ENCODE results near the gene LSM2.
A peak's percentile ranks its signal among the peaks of the same experiment; 100 is the strongest.
"Not testable (repeated sequence)": the region's sequence is repeated elsewhere in the genome, so short reads cannot be mapped to it uniquely, and the experiment has no call there.

Gene LSM2

GRCh38 chr6:31847276-31847978 is 40.7 kb upstream of the LSM2 start:
- TF ChIP-seq CTCF (conservative IDR thresholded peaks at IDR 0.05; ENCODE audit: low read depth, low read length), result no peak
- no peaks in the 10 kb centered on the region for H3K4me1 ChIP-seq (ENCODE audit: low read depth, poor library complexity, severe bottlenecking)
- no peak overlapping the region for H3K9ac ChIP-seq

GRCh38 chr6:31844507-31844906 is 37.7 kb upstream of the LSM2 start:
- H4K20me1 ChIP-seq (ENCODE audit: insufficient read depth), result 0 out of 2 replicates have a peak, but pooled peaks cover 3% of the 10 kb centered on the region
- no peak for TF ChIP-seq CTCF (conservative IDR thresholded peaks at IDR 0.05; ENCODE audit: low read depth, low read length)

More at GRCh38 chr6:31847276-31847978, 40.7 kb upstream of the LSM2 start:
- no peak overlapping the region for H3K4me3 ChIP-seq (IDR thresholded peaks at IDR 0.05; ENCODE audit: insufficient read depth, low read depth, low read length)
- no peaks in the 10 kb centered on the region for H3K27me3 ChIP-seq (ENCODE audit: insufficient read depth, low read depth)
- H3K79me2 ChIP-seq (ENCODE audit: insufficient read depth, low read depth), result no peaks in the 10 kb centered on the region
- no peak overlapping the region for H3K27ac ChIP-seq
- no peak overlapping the region for H3K4me2 ChIP-seq
- no peaks in the 10 kb centered on the region for H3K36me3 ChIP-seq (ENCODE audit: insufficient read depth)
- no peak overlapping the region for H2AFZ ChIP-seq (ENCODE audit: low read depth)
- H4K20me1 ChIP-seq (ENCODE audit: insufficient read depth), result no peaks in the 10 kb centered on the region

DNA sequence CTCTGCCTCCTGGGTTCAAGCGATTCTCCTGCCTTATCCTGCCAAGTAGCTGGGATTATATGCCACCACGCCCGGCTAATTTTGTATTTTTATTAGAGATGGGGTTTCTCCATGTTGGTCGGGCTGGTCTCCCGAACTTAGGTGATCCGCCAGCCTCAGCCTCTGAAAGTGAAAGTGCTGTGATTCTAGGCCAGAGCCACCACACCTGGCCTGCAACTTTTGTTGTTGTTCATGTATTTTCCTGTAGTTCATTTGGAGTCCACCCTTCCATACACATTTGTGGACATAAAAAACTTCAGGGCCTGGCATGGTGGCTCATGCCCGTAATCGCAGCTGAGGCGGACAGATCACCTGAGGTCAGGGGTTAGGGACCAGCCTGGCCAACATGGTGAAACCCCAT is 35.3 kb upstream of the LSM2 start:
- peaks cover 27% of the 10 kb centered on the region for H4K20me1 ChIP-seq (ENCODE audit: insufficient read depth)
- peaks cover 15% of the 10 kb centered on the region for H3K79me2 ChIP-seq (ENCODE audit: insufficient read depth, low read depth)
- no peak overlapping the region for H3K4me3 ChIP-seq (IDR thresholded peaks at IDR 0.05; ENCODE audit: insufficient read depth, low read depth, low read length)
- no peak overlapping the region for H3K27ac ChIP-seq
- H3K27me3 ChIP-seq (ENCODE audit: insufficient read depth, low read depth), result no peaks in the 10 kb centered on the region
- no peak for TF ChIP-seq CTCF (conservative IDR thresholded peaks at IDR 0.05; ENCODE audit: low read depth, low read length)
- H3K36me3 ChIP-seq (ENCODE audit: insufficient read depth), result peaks cover 11% of the 10 kb centered on the region; the same call in 1 of the 2 replicates
- H2AFZ ChIP-seq (ENCODE audit: low read depth), result no peak overlapping the region
- no peak overlapping the region for H3K4me2 ChIP-seq
- H3K9ac ChIP-seq, result no peak overlapping the region
- H3K4me1 ChIP-seq (ENCODE audit: low read depth, poor library complexity, severe bottlenecking), result peaks cover 41% of the 10 kb centered on the region

More at GRCh38 chr6:31844507-31844906, 37.7 kb upstream of the LSM2 start:
- peaks cover 18% of the 10 kb centered on the region for H3K4me1 ChIP-seq (ENCODE audit: low read depth, poor library complexity, severe bottlenecking)
- no peak overlapping the region for H2AFZ ChIP-seq (ENCODE audit: low read depth)
- no peaks in the 10 kb centered on the region; the same call in 1 of the 2 replicates for H3K79me2 ChIP-seq (ENCODE audit: insufficient read depth, low read depth)
- no peak overlapping the region for H3K4me2 ChIP-seq
- H3K4me3 ChIP-seq (IDR thresholded peaks at IDR 0.05; ENCODE audit: insufficient read depth, low read depth, low read length), result no peak overlapping the region
- H3K9ac ChIP-seq, result no peak overlapping the region
- no peak overlapping the region for H3K27ac ChIP-seq
- H3K27me3 ChIP-seq (ENCODE audit: insufficient read depth, low read depth), result no peaks in the 10 kb centered on the region
- no peaks in the 10 kb centered on the region; the same call in 1 of the 2 replicates for H3K36me3 ChIP-seq (ENCODE audit: insufficient read depth)

- peaks cover 46% of the 10 kb centered on the region for H3K4me1 ChIP-seq (ENCODE audit: low read depth, poor library complexity, severe bottlenecking)
- H4K20me1 ChIP-seq (ENCODE audit: insufficient read depth), result peaks cover 34% of the 10 kb centered on the region
- H3K27ac ChIP-seq, result peak overlapping the region; percentile 15; the same call in 1 of the 2 replicates
- H3K36me3 ChIP-seq (ENCODE audit: insufficient read depth), result peaks cover 28% of the 10 kb centered on the region; the same call in 1 of the 2 replicates
- H2AFZ ChIP-seq (ENCODE audit: low read depth); H3K4me2 ChIP-seq; H3K9ac ChIP-seq; H3K4me3 ChIP-seq (IDR thresholded peaks at IDR 0.05; ENCODE audit: insufficient read depth, low read depth, low read length); H3K27me3 ChIP-seq (ENCODE audit: insufficient read depth, low read depth): not testable (repeated sequence)
- peaks cover 38% of the 10 kb centered on the region for H3K79me2 ChIP-seq (ENCODE audit: insufficient read depth, low read depth)
These were observed 33.0 kb upstream of the LSM2 start for GRCh38 chr6:31839779-31840126.

GRCh38 chr6:31838968-31839367 is 32.2 kb upstream of the LSM2 start:
- peaks cover 34% of the 10 kb centered on the region for H4K20me1 ChIP-seq (ENCODE audit: insufficient read depth)
- H3K36me3 ChIP-seq (ENCODE audit: insufficient read depth), result peaks cover 28% of the 10 kb centered on the region; the same call in 1 of the 2 replicates
- H3K27ac ChIP-seq, result no peak overlapping the region; the same call in 1 of the 2 replicates
- H3K27me3 ChIP-seq (ENCODE audit: insufficient read depth, low read depth), result no peaks in the 10 kb centered on the region
- no peak overlapping the region for H3K4me3 ChIP-seq (IDR thresholded peaks at IDR 0.05; ENCODE audit: insufficient read depth, low read depth, low read length)
- H3K9ac ChIP-seq, result no peak overlapping the region
- H2AFZ ChIP-seq (ENCODE audit: low read depth), result no peak overlapping the region
- peak overlapping the region; percentile 100; the same call in 1 of the 2 replicates for H3K4me2 ChIP-seq
- peaks cover 46% of the 10 kb centered on the region for H3K79me2 ChIP-seq (ENCODE audit: insufficient read depth, low read depth)
- peaks cover 50% of the 10 kb centered on the region for H3K4me1 ChIP-seq (ENCODE audit: low read depth, poor library complexity, severe bottlenecking)
- no peak for TF ChIP-seq CTCF (conservative IDR thresholded peaks at IDR 0.05; ENCODE audit: low read depth, low read length)

DNA sequence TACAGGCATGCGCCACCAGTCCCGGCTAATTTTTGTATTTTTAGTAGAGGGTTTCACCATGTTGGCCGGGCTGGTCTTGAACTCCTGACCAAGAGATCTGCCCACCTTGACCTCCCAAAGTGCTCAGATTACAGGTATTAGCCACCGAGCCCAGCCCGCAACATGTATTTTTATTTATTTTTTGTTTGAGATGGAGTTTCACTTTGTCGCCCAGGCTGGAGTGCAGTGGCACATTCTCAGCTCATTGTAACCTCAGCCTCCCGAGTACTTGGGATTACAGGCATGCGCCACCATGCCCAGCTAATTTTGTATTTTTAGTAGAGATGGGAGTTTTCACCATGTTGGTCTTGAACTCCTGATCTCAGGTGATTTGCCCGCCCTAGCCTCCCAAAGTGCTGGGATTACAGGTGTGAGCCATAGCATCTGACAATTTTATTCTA is 31.4 kb upstream of the LSM2 start:
- not testable (repeated sequence) for H3K9ac ChIP-seq; H3K27me3 ChIP-seq (ENCODE audit: insufficient read depth, low read depth); H2AFZ ChIP-seq (ENCODE audit: low read depth); H3K4me3 ChIP-seq (IDR thresholded peaks at IDR 0.05; ENCODE audit: insufficient read depth, low read depth, low read length)
- H3K4me2 ChIP-seq, result peak overlapping the region; percentile 100
- peak overlapping the region; percentile 26; the same call in 1 of the 2 replicates for H3K27ac ChIP-seq
- peaks cover 34% of the 10 kb centered on the region for H4K20me1 ChIP-seq (ENCODE audit: insufficient read depth)
- H3K79me2 ChIP-seq (ENCODE audit: insufficient read depth, low read depth), result peaks cover 54% of the 10 kb centered on the region
- H3K4me1 ChIP-seq (ENCODE audit: low read depth, poor library complexity, severe bottlenecking), result peaks cover 56% of the 10 kb centered on the region
- peaks cover 28% of the 10 kb centered on the region; the same call in 1 of the 2 replicates for H3K36me3 ChIP-seq (ENCODE audit: insufficient read depth)
